HepG2 (cell line): ENCODE measurements around the gene KRT34. TPM values are rescaled to one million over a fixed set of nuclear protein-coding genes. Genes with fewer than 3 reads are reported as not detected.
A peak's percentile ranks its signal among the peaks of the same experiment; 100 is the strongest.

Source experiments
- AGO1 ChIP-seq: fragments of 200-400 bp; formaldehyde crosslinking; IDR thresholded peaks from 2 replicates; pipeline ENCODE4 v1.6.1; 2017; ENCODE audit warnings: mild to moderate bottlenecking, low read depth, low read length, moderate library complexity; ENCODE audit not compliant: poor library complexity, severe bottlenecking
- BHLHE40 ChIP-seq: IDR thresholded peaks from 2 replicates; pipeline ENCODE4 v1.6.1; 2011; ENCODE audit warnings: low read length, improper control_type of control experiment
- HNF4A ChIP-seq: sonication (generic); formaldehyde crosslinking; IDR thresholded peaks from 2 replicates; pipeline ENCODE4 v1.4.0; 2020; ENCODE audit warnings: missing genetic modification reagents
- HOMEZ ChIP-seq: IDR thresholded peaks from 2 replicates; pipeline ENCODE4 v1.6.1; 2016; ENCODE audit warnings: low read depth
- NCOA5 ChIP-seq: sonication (generic); formaldehyde crosslinking; IDR thresholded peaks from 2 replicates; pipeline ENCODE4 v1.4.0; 2020; ENCODE audit warnings: missing genetic modification reagents
- NR1H2 ChIP-seq: sonication (generic); formaldehyde crosslinking; IDR thresholded peaks from 2 replicates; pipeline ENCODE4 v1.8.1; 2022; ENCODE audit warnings: low read depth, missing genetic modification reagents, borderline replicate concordance
- NR3C1 ChIP-seq: sonication (generic); formaldehyde crosslinking; IDR thresholded peaks from 2 replicates; pipeline ENCODE4 v1.4.0; 2020; ENCODE audit warnings: missing genetic modification reagents
- SP1 ChIP-seq, 2 experiments: fragments of 450-650 bp in 1 of 2; sonication (generic) in 1 of 2; formaldehyde crosslinking in 1 of 2; IDR thresholded peaks; 2 replicates each; pipeline versions ENCODE4 v1.4.0 to v1.6.1; 2016 to 2020; ENCODE audit warnings: missing genetic modification reagents in 1 of 2
- TARDBP ChIP-seq: sonication (generic); formaldehyde crosslinking; IDR thresholded peaks from 2 replicates; pipeline ENCODE4 v1.8.0; 2022; ENCODE audit warnings: mild to moderate bottlenecking, missing genetic modification reagents
- ZBTB8A ChIP-seq: sonication (generic); formaldehyde crosslinking; IDR thresholded peaks from 2 replicates; pipeline ENCODE4 v1.4.0; 2020; ENCODE audit warnings: mild to moderate bottlenecking, low read depth, missing genetic modification reagents, borderline replicate concordance
- ZNF160 ChIP-seq: sonication (generic); formaldehyde crosslinking; IDR thresholded peaks from 2 replicates; pipeline ENCODE4 v1.8.0; 2022; ENCODE audit warnings: mild to moderate bottlenecking, inconsistent platforms, missing genetic modification reagents
- ZNF251 ChIP-seq: sonication (generic); formaldehyde crosslinking; IDR thresholded peaks from 2 replicates; pipeline ENCODE4 v1.9.0; 2021; ENCODE audit warnings: mild to moderate bottlenecking, missing genetic modification reagents
- ZNF512B ChIP-seq: sonication (generic); formaldehyde crosslinking; IDR thresholded peaks from 2 replicates; pipeline ENCODE4 v1.5.1; 2020; ENCODE audit warnings: missing genetic modification reagents, mild to moderate bottlenecking, borderline replicate concordance
- ZNF556 ChIP-seq: sonication (generic); formaldehyde crosslinking; IDR thresholded peaks from 2 replicates; pipeline ENCODE4 v1.4.0; 2020; ENCODE audit warnings: mild to moderate bottlenecking, missing genetic modification reagents, borderline replicate concordance
- ZNF709 ChIP-seq: sonication (generic); formaldehyde crosslinking; IDR thresholded peaks from 2 replicates; pipeline ENCODE4 v1.5.0; 2020; ENCODE audit warnings: mild to moderate bottlenecking, missing genetic modification reagents
- ZSCAN29 ChIP-seq: sonication (generic); formaldehyde crosslinking; conservative IDR thresholded peaks from 2 replicates; pipeline ENCODE4 v1.4.0; 2020; ENCODE audit warnings: mild to moderate bottlenecking, missing genetic modification reagents
- polyA plus RNA-seq, 8 experiments: library from polyadenylated mRNA; depleted of rRNA in 3 of 8; stranded (reverse) in 7 of 8; unstranded in 1 of 8; fragments of >200 nt; fragmentation: Illumina TruSeq in 4 of 8; extraction: Trizol in 4 of 8; gene quantifications; 2 replicates each; pipeline versions ENCODE4 v1.2.1 to v1.2.3, GENCODE V29; 2011 to 2016; ENCODE audit warnings: low read depth in 4 of 8, missing spikeins in 1 of 8, mixed read lengths in 1 of 8; ENCODE audit not compliant: insufficient read depth in 1 of 8
- total RNA-seq, 5 experiments: library from RNA; depleted of rRNA; stranded (reverse); fragments of >200 nt; fragmentation: Illumina TruSeq; extraction: Trizol; gene quantifications; 2 replicates each; pipeline ENCODE4 v1.2.3, GENCODE V29; 2016; ENCODE audit warnings: low read depth in 1 of 5
- TF ChIP-seq, protein P1 (sequence below): sonication (generic); formaldehyde crosslinking; IDR thresholded peaks from 2 replicates; pipeline ENCODE4 v1.8.0; 2022; ENCODE audit warnings: missing genetic modification reagents, mild to moderate bottlenecking, borderline replicate concordance

KRT34 gene
- total and polyA plus RNA-seq, 2 of the 13 experiments (the other 11 are each of a cell fraction or from before 2014, with no cell fraction given), result not detected

- TF ChIP-seq AGO1 (no peak), ZSCAN29 (no peak), NR3C1 (CRISPR knock-in tag) (no peak), ZBTB8A (CRISPR knock-in tag) (no peak), HOMEZ (CRISPR knock-in tag) (no peak), BHLHE40 (no peak), HNF4A (no peak), TARDBP (CRISPR knock-in tag) (no peak), ZNF709 (CRISPR knock-in tag) (no peak), SP1 (IDR thresholded peaks at IDR 0.05) (no peak), SP1 (CRISPR knock-in tag; IDR thresholded peaks at IDR 0.05) (no peak), ZNF512B (0 out of 2 replicates have a peak, but pooled peaks have one; percentile 32), ZNF251 (CRISPR knock-in tag) (no peak), NCOA5 (CRISPR knock-in tag) (no peak), NR1H2 (CRISPR knock-in tag) (no peak), ZNF160 (CRISPR knock-in tag) (no peak), ZNF556 (0 out of 2 replicates have a peak, but pooled peaks have one; percentile 35)
- TF ChIP-seq, protein P1, sequence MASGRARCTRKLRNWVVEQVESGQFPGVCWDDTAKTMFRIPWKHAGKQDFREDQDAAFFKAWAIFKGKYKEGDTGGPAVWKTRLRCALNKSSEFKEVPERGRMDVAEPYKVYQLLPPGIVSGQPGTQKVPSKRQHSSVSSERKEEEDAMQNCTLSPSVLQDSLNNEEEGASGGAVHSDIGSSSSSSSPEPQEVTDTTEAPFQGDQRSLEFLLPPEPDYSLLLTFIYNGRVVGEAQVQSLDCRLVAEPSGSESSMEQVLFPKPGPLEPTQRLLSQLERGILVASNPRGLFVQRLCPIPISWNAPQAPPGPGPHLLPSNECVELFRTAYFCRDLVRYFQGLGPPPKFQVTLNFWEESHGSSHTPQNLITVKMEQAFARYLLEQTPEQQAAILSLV, result no peak
These were observed 52.7 kb downstream of the KRT34 start (continued) for GRCh38 chr17:41329279-41329948.
